ENCODE data around the gene PDLIM5. TPM values are rescaled to one million over a fixed set of nuclear protein-coding genes. Genes with fewer than 3 reads are reported as not detected.

Gene PDLIM5
- total RNA-seq, 2 donors from 2014 or later = 115 to 228 TPM

GRCh38 chr4:94491322-94491721, 39.6 kb downstream of the PDLIM5 start:
- H3K36me3 ChIP-seq = no peaks in the 10 kb centered on the region
- intact Hi-C loops (cut with DNase I) = no loop called here
- no peak overlapping the region for H3K4me3 ChIP-seq
- no peaks in the 10 kb centered on the region for H3K4me1 ChIP-seq (replicated peaks)
- no peaks in the 10 kb centered on the region for H3K27me3 ChIP-seq (replicated peaks; ENCODE audit: insufficient read depth)
- H3K27ac ChIP-seq = no peak overlapping the region
- TF ChIP-seq POLR2AphosphoS5 (IDR thresholded peaks at IDR 0.05) (no peak), CTCF (IDR thresholded peaks at IDR 0.05) (no peak), POLR2A (IDR thresholded peaks at IDR 0.05) (no peak)
- 51% methylated on average over 2 of the region's 2 CpGs for WGBS
- no peak for DNase-seq (ENCODE audit: low spot score)
- H3K9me3 ChIP-seq = no peaks in the 10 kb centered on the region

GRCh38 chr4:94495408-94495807, 43.7 kb downstream of the PDLIM5 start:
- TF ChIP-seq POLR2A (IDR thresholded peaks at IDR 0.05) (no peak), POLR2AphosphoS5 (IDR thresholded peaks at IDR 0.05) (no peak), CTCF (IDR thresholded peaks at IDR 0.05) (no peak)
- WGBS = 89% methylated on average over 2 of the region's 2 CpGs
- H3K27ac ChIP-seq = no peak overlapping the region

GRCh38 chr4:94497690-94498089, 45.9 kb downstream of the PDLIM5 start:
- H3K27ac ChIP-seq = no peak overlapping the region
- H3K36me3 ChIP-seq = no peaks in the 10 kb centered on the region
- 79% methylated on average over 2 of the region's 2 CpGs for WGBS
- TF ChIP-seq CTCF (IDR thresholded peaks at IDR 0.05) (no peak), POLR2AphosphoS5 (IDR thresholded peaks at IDR 0.05) (no peak), POLR2A (IDR thresholded peaks at IDR 0.05) (no peak)
- no peak for DNase-seq (ENCODE audit: low spot score)
- H3K27me3 ChIP-seq (replicated peaks; ENCODE audit: insufficient read depth) = no peaks in the 10 kb centered on the region
- no peaks in the 10 kb centered on the region for H3K9me3 ChIP-seq
- H3K4me1 ChIP-seq (replicated peaks) = no peaks in the 10 kb centered on the region
- H3K4me3 ChIP-seq = no peak overlapping the region
- intact Hi-C loops (cut with DNase I) = no loop called here

More at GRCh38 chr4:94495408-94495807, 43.7 kb downstream of the PDLIM5 start:
- no peak overlapping the region for H3K4me3 ChIP-seq
- H3K27me3 ChIP-seq (replicated peaks; ENCODE audit: insufficient read depth) = no peaks in the 10 kb centered on the region
- no peaks in the 10 kb centered on the region for H3K9me3 ChIP-seq
- intact Hi-C loops (cut with DNase I) = no loop called here
- H3K36me3 ChIP-seq = no peaks in the 10 kb centered on the region
- H3K4me1 ChIP-seq (replicated peaks) = no peaks in the 10 kb centered on the region
- no peak for DNase-seq (ENCODE audit: low spot score)

- H3K4me3 ChIP-seq = no peak overlapping the region
- H3K36me3 ChIP-seq = no peaks in the 10 kb centered on the region
- H3K27me3 ChIP-seq (replicated peaks; ENCODE audit: insufficient read depth) = no peaks in the 10 kb centered on the region
- no peaks in the 10 kb centered on the region for H3K4me1 ChIP-seq (replicated peaks)
- TF ChIP-seq POLR2A (IDR thresholded peaks at IDR 0.05) (no peak), POLR2AphosphoS5 (IDR thresholded peaks at IDR 0.05) (no peak), CTCF (IDR thresholded peaks at IDR 0.05) (no peak)
- H3K27ac ChIP-seq = no peak overlapping the region
- intact Hi-C loops (cut with DNase I) = no loop called here
- no peak for DNase-seq (ENCODE audit: low spot score)
- H3K9me3 ChIP-seq = no peaks in the 10 kb centered on the region
- 60% methylated on average over 1 of the region's 1 CpG for WGBS
These were observed 46.8 kb downstream of the PDLIM5 start for GRCh38 chr4:94498502-94498901.

GRCh38 chr4:94500685-94501084, 48.9 kb downstream of the PDLIM5 start:
- no peak overlapping the region for H3K4me3 ChIP-seq
- intact Hi-C loops (cut with DNase I) = no loop called here
- TF ChIP-seq POLR2AphosphoS5 (IDR thresholded peaks at IDR 0.05) (no peak), POLR2A (IDR thresholded peaks at IDR 0.05) (no peak), CTCF (IDR thresholded peaks at IDR 0.05) (no peak)
- H3K9me3 ChIP-seq = no peaks in the 10 kb centered on the region
- H3K36me3 ChIP-seq = no peaks in the 10 kb centered on the region
- DNase-seq (ENCODE audit: low spot score) = no peak
- no peak overlapping the region for H3K27ac ChIP-seq
- WGBS = 70% methylated on average over 3 of the region's 3 CpGs
- H3K27me3 ChIP-seq (replicated peaks; ENCODE audit: insufficient read depth) = no peaks in the 10 kb centered on the region
- H3K4me1 ChIP-seq (replicated peaks) = no peaks in the 10 kb centered on the region

All from prostate gland (tissue), 2 donors.